HG03135 (cell line): ENCODE data around the gene NOL4L.

ENCODE experiments used
- ATAC-seq: cut with Tn5 transposase; IDR thresholded peaks from one replicate; pipeline ENCODE4 v1.9.1; 2021; ENCODE audit warnings: mild to moderate bottlenecking, moderate library complexity; ENCODE audit not compliant: unreplicated experiment

The NOL4L gene

GRCh38 chr20:32563311-32564272 is 21.5 kb downstream of the NOL4L start:
- no peak for ATAC-seq

GRCh38 chr20:32562495-32562911 is 22.6 kb downstream of the NOL4L start:
- ATAC-seq, result no peak

DNA sequence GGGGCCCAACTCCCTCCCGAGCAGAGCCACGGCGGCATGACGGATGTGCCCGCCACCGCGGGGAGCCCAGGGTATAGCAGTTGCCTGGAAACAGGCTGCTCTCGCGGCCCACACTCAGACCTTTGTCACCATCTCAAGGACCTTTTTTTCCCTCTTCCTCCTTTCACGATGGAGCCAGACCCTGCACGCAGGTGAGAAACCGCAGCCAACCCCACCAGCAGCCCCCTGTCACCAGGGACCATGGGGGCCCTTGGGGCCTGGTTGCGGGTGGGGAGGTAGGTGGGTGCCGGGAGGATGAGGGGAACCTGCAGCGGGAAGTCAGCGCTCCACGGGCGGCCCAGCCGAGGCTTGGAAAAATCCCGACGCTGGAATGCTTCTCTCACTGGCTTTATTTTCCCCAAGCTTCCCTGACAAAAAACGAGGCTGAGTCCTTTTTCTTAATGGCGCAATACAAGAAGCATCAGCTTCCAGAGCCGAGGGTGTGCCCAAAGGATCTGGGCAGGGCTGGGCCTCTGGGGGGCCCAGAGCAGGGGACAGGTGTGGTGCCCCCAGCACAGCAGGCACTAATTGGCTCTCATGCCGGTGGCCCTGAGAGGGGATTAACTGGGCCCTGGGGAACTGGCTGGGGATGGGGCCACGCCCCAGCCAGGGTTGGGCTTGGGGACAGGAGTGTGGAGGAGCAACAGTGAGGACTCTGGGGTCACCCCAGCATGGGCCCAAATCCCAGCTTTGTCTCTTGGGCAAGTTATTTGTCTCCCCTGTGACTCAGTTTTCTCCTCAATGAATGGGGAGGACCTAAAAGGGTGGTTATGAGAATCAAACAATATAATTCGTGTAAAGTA is 23.9 kb downstream of the NOL4L start:
- ATAC-seq, result no peak

DNA sequence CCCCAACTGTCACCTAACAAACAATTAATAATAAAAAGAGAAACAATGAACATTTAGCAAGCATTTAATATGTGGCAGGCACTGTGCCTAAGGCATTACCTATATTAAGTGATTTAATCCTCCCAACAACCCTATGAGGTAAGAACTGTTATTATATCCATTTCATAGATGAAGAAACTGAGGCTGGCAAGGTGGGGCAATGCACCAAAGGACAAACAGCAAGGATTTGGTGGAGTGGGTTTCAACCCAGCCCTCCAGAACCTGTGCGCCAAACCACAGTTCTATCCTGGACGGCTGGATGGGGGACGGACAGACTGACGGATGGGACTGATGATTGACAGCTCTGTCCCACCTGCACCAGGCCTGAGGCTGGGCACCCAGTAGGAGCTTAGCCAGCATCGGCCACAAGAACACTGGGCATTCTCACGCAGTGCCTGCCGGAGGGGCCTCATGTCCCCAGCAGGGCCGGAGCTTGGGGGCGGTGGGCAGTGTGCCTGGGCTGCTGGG is 24.6 kb downstream of the NOL4L start:
- no peak for ATAC-seq

GRCh38 chr20:32559753-32560380 is 25.3 kb downstream of the NOL4L start:
- no peak for ATAC-seq

GRCh38 chr20:32559205-32559752 is 25.9 kb downstream of the NOL4L start:
- ATAC-seq, result no peak

GRCh38 chr20:32558526-32558925 is 26.6 kb downstream of the NOL4L start:
- no peak for ATAC-seq

DNA sequence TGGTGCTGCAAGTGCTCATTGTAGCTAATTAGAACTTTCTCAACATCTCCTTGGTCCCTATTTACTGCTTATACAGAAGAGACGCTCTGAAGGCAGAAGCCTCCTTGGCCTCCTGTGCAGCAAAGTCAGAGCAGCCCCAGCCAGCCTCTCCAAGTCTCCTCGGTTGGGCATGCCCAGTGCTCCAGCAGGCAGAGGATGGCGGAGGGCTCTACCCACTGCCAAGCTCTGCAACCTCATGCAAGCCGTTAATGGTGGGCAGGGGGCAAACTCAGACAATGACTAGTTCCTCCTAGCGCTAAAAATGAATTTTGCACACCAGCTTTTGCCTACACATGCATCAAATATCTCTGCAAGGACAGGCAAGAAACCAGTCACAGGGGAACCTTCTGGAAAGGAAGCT is 27.8 kb downstream of the NOL4L start:
- ATAC-seq, result no peak

DNA sequence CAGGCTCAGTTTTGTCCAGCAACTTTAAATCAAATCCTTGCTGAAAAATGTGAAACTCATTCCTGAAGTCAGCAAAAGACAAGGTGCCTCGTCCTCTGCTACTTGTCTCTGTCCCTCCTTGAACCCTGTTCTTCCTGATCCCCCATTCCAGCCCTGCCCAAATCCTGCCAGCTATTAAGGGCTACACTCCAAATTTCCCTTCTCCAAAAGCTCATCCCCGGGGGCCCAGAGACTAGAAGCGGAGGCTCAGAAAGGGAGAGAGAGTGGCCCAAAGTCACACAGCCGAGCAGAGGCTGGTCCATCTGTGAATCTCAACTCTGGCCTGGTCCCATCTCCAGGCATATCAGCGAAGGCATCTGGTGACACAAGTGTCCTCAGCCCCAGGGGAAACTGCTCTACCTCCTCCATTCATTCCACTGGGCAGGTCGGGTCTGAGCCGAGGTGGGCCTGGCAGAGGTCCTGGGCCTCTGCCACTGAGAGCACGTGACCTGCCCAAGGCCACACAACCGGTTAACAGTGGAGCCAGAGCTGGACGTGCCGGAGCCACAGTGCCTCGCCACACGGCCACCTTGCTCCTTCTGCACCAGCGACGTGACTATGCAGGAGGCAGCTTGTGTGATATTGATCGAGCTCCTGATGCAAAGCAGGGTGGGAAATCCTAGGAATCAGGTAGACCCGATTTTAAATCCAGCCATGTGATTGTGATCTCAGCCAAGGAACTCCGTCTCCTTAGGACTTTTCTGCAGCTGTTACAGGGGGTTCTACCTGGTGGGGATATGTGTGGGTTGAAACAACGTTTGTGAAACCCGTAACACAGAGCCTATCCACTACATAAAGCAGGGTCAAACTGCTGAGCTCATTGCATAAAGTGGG is 28.6 kb downstream of the NOL4L start:
- no peak for ATAC-seq

DNA sequence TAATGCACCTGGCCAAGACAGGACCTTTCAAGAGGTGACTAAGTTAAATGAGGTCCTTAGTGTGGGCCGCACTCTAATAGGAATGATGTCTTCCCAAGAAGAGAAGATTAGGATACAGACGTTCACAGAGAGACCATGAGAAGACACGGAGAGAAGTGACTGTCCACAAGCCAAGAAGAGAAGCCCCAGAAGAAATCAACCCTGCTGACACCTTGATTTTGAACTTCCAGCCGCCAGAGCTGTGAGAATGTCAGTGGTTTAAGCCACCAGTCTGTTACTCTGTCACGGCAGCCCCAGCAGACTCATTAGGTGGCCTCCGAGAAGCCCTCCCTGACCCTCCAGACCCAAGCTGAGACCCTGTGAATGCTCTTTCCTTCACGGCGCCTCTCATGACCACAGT is 29.5 kb downstream of the NOL4L start:
- ATAC-seq, result no peak

GRCh38 chr20:32554965-32555289 is 30.2 kb downstream of the NOL4L start:
- no peak for ATAC-seq

DNA sequence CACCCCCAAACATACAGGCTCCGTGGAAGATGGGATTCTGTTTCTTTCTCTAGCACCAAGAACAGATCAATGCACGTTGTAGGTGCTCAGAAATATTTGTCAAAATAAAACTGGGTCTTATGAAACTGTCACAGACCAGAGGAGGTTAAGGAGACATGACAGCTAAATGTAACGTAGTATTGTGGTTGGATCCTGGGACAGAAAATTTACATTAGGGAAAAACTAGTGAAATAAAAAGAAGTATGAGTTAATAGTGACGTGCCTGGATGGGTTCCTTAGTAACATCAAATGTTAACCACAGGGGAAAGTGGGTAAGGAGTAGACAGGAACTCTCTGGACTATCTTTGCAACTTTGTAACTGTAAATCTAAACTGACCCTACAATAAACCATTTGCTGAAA is 31.5 kb downstream of the NOL4L start:
- no peak for ATAC-seq

DNA sequence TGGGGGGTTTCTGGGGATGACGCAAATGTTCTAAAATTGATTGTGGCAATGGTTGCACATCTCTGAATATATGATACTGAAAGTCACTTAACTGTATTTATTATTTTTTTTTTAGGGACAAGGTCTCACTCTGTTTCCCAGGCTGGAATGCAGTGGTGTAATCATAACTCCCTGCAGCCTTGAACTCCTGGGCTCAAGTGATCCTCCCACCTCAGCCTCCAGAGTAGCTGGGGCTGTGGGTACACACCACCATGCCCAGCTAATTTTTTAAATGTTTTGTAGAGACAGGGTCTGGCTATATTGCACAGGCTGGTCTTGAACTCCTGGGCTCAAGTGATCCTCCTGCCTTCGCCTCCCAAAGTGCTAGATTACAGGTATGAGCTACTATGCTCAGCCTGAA is 33.4 kb downstream of the NOL4L start:
- no peak for ATAC-seq

DNA sequence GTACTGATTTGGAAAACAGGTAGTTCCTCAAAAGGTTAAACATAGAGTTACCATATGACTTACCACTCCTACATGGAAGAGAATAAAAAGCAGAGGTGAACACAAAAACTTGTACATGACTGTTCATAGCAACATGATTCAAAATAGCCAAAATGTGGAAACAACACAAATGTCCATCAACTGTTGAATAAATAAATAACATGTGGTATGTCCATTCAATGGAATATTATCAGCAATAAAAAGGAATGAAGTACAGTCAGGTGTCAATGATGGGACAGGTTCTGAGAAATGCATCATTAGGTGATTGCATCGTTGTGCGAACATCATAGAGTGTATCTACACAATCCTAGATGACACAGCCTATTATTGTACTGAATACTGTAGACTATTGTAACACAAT is 35.3 kb downstream of the NOL4L start:
- no peak for ATAC-seq

DNA sequence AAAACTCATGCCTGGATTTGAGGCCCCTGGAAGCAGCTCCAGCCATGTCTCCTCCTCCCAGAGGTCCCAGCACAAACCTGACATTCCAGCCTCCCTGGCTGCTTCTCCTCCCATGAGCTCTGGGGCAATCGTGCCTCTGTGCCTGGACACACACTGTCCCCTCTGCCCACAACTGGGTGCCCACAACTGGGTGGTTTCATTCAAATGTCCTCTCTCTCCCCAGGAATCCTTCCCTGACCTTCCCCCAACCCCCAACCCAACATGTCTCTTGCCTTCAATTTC is 37.4 kb downstream of the NOL4L start:
- no peak for ATAC-seq

- no peak for ATAC-seq
Measured at GRCh38 chr20:32546918-32547752, 38.0 kb downstream of the NOL4L start.

- no peak for ATAC-seq
Measured at GRCh38 chr20:32544893-32545840, 40.0 kb downstream of the NOL4L start.

GRCh38 chr20:32544260-32544722 is 40.8 kb downstream of the NOL4L start:
- no peak for ATAC-seq
